Neural progenitor cell (in vitro differentiated cells): ENCODE data around the gene UGT1A7.
"Not testable (repeated sequence)": the region's sequence is repeated elsewhere in the genome, so short reads cannot be mapped to it uniquely, and the experiment has no call there.

Experiments used
- CTCF ChIP-seq: fragments of 200-600 bp; sonication (generic); IDR thresholded peaks from 2 replicates; pipeline ENCODE4 v1.5.1; 2017; ENCODE audit warnings: antibody characterized with exemption, mild to moderate bottlenecking
- EZH2phosphoT487 ChIP-seq: fragments of 200-600 bp; sonication (generic); IDR thresholded peaks from 2 replicates; pipeline ENCODE4 v1.6.1; 2017; ENCODE audit warnings: antibody characterized with exemption

- TF ChIP-seq CTCF, EZH2phosphoT487: not testable (repeated sequence)
Observed at GRCh38 chr2:233646033-233646432, 35.7 kb upstream of the UGT1A7 start.
